Measurements from ENCODE around the gene KLHL6.
"Not testable (repeated sequence)": the region's sequence is repeated elsewhere in the genome, so short reads cannot be mapped to it uniquely, and the experiment has no call there.

KLHL6 gene

GRCh38 chr3:183446838-183447205, 108.7 kb downstream of the KLHL6 start:
- H3K27me3 ChIP-seq (ENCODE audit: control insufficient read depth, insufficient read depth, low read length) = no peaks in the 10 kb centered on the region
- H3K9ac ChIP-seq (ENCODE audit: low read depth, low read length) = peak overlapping the region; percentile 50

GRCh38 chr3:183444748-183445147, 110.8 kb downstream of the KLHL6 start:
- no peak overlapping the region for H3K9ac ChIP-seq (ENCODE audit: low read depth, low read length)
- no peaks in the 10 kb centered on the region for H3K27me3 ChIP-seq (ENCODE audit: control insufficient read depth, insufficient read depth, low read length)
- H3K9me3 ChIP-seq (ENCODE audit: control insufficient read depth, insufficient read depth, low read length) = peaks cover 7% of the 10 kb centered on the region
- no peaks in the 10 kb centered on the region for H3K36me3 ChIP-seq (ENCODE audit: control insufficient read depth, insufficient read depth, low read length)
- H3K4me3 ChIP-seq (ENCODE audit: low read depth, low read length) = no peak overlapping the region
- H3K4me1 ChIP-seq (ENCODE audit: control insufficient read depth, insufficient read depth, low read length) = no peaks in the 10 kb centered on the region

More at GRCh38 chr3:183446838-183447205, 108.7 kb downstream of the KLHL6 start:
- Histone ChIP-seq H3K36me3 (ENCODE audit: control insufficient read depth, insufficient read depth, low read length) (no peaks in the 10 kb centered on the region), H3K4me3 (ENCODE audit: low read depth, low read length) (peak overlapping the region; percentile 95), H3K4me1 (ENCODE audit: control insufficient read depth, insufficient read depth, low read length) (no peaks in the 10 kb centered on the region), H3K9me3 (ENCODE audit: control insufficient read depth, insufficient read depth, low read length) (peaks cover 7% of the 10 kb centered on the region)

DNA sequence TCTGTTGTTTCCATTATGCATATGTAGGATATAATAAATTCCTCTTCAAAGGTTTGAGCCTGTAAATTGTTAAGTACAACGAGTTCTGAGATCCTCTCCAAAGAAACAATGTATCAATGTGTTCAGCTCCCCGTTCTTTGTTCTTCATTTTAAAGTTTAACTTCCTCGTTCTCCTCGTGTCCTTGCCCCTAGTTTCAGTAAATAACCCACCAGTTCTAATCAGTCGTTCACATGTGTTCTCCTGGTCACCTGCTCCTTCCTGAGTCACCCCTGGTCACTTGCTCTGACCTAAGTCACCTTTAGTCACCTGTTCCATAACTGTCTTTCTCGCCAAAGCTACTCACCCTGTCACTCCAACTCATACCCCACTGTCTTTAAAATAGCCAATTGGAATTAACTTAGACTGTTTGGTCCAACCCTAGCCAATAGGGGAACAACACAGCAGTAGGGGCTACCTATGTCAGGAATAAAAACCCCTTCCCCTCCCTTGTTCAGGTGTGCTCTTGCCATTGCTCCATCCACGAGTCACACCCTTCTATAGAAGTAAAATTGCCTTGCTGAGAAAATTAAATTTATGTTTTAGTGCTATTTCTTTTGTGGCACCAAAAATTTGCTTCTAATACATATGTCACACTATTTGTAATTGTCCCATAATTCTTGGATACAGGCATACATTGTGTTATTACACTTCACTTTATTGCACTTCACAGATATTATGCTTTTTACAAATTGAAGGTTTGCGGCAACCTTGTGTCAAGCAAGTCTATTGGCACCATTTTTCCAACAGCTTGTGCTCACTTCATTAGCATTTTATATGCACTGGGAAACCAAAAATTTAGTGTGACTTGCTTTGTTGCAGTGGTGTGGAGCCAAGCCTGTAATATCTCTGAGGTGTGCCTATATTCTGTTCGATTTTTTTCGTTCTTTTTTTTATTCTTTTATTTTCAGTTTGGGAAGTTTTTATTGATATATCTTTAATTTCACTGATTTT, 111.8 kb downstream of the KLHL6 start:
- Histone ChIP-seq H3K9ac (ENCODE audit: low read depth, low read length) (no peak overlapping the region), H3K4me3 (ENCODE audit: low read depth, low read length) (no peak overlapping the region), H3K36me3 (ENCODE audit: control insufficient read depth, insufficient read depth, low read length) (no peaks in the 10 kb centered on the region), H3K9me3 (ENCODE audit: control insufficient read depth, insufficient read depth, low read length) (peaks cover 7% of the 10 kb centered on the region), H3K27me3 (ENCODE audit: control insufficient read depth, insufficient read depth, low read length) (no peaks in the 10 kb centered on the region), H3K4me1 (ENCODE audit: control insufficient read depth, insufficient read depth, low read length) (no peaks in the 10 kb centered on the region)

DNA sequence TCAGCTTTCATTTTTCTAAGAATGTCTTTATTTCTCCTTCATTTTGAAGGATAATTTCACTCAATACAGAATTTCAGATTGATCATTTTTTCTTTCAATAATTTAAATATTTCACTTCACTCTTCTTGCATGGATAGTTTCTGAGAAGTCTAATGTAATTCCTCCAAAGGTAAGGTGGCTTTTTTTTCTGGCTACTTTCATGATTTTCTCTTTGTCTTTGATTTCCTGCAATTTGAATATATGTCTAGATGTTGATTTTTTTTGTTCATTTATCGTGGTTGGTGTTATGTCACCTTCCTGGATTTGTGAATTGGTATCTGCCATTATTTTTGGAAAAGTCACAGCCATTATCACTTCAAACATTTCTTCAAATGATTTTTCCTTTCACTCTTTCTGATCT, 112.5 kb downstream of the KLHL6 start:
- Histone ChIP-seq H3K9me3 (ENCODE audit: control insufficient read depth, insufficient read depth, low read length) (peaks cover 7% of the 10 kb centered on the region), H3K36me3 (ENCODE audit: control insufficient read depth, insufficient read depth, low read length) (no peaks in the 10 kb centered on the region), H3K4me1 (ENCODE audit: control insufficient read depth, insufficient read depth, low read length) (no peaks in the 10 kb centered on the region), H3K9ac (ENCODE audit: low read depth, low read length) (no peak overlapping the region), H3K27me3 (ENCODE audit: control insufficient read depth, insufficient read depth, low read length) (no peaks in the 10 kb centered on the region), H3K4me3 (ENCODE audit: low read depth, low read length) (no peak overlapping the region)

DNA sequence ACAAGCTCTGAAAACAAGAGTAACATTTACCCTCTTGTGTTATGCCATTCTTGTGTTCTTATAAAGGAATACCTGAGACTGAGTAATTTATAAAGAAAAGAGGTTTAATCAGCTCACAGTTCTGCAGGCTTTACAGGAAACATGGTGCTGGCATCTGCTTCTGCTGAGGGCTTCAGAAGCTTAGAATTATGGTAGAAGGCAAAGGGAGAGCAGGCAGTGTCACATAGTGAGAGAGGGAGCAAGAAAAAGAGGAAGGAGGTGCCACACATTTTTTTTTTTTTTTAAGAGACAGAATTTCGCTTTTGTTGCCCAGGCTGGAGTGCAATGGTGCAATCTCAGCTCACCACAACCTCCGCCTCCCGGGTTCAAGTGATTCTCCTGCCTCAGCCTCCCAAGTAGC, 115.0 kb downstream of the KLHL6 start:
- H3K4me1 ChIP-seq (ENCODE audit: control insufficient read depth, insufficient read depth, low read length); H3K27me3 ChIP-seq (ENCODE audit: control insufficient read depth, insufficient read depth, low read length); H3K9me3 ChIP-seq (ENCODE audit: control insufficient read depth, insufficient read depth, low read length); H3K4me3 ChIP-seq (ENCODE audit: low read depth, low read length); H3K9ac ChIP-seq (ENCODE audit: low read depth, low read length); H3K36me3 ChIP-seq (ENCODE audit: control insufficient read depth, insufficient read depth, low read length): not testable (repeated sequence)

GRCh38 chr3:183439515-183439914, 116.0 kb downstream of the KLHL6 start:
- peaks cover 18% of the 10 kb centered on the region for H3K4me1 ChIP-seq (ENCODE audit: control insufficient read depth, insufficient read depth, low read length)
- H3K27me3 ChIP-seq (ENCODE audit: control insufficient read depth, insufficient read depth, low read length) = peaks cover 4% of the 10 kb centered on the region
- peaks cover 7% of the 10 kb centered on the region for H3K9me3 ChIP-seq (ENCODE audit: control insufficient read depth, insufficient read depth, low read length)
- no peak overlapping the region for H3K9ac ChIP-seq (ENCODE audit: low read depth, low read length)
- H3K36me3 ChIP-seq (ENCODE audit: control insufficient read depth, insufficient read depth, low read length) = no peaks in the 10 kb centered on the region
- H3K4me3 ChIP-seq (ENCODE audit: low read depth, low read length) = no peak overlapping the region

- Histone ChIP-seq H3K4me3 (ENCODE audit: low read depth, low read length) (no peak overlapping the region), H3K9me3 (ENCODE audit: control insufficient read depth, insufficient read depth, low read length) (peaks cover 4% of the 10 kb centered on the region), H3K9ac (ENCODE audit: low read depth, low read length) (no peak overlapping the region), H3K36me3 (ENCODE audit: control insufficient read depth, insufficient read depth, low read length) (no peaks in the 10 kb centered on the region), H3K4me1 (ENCODE audit: control insufficient read depth, insufficient read depth, low read length) (peaks cover 18% of the 10 kb centered on the region), H3K27me3 (ENCODE audit: control insufficient read depth, insufficient read depth, low read length) (peaks cover 4% of the 10 kb centered on the region)
These were observed 116.8 kb downstream of the KLHL6 start for GRCh38 chr3:183438735-183439134.

- Histone ChIP-seq H3K36me3 (ENCODE audit: control insufficient read depth, insufficient read depth, low read length) (no peaks in the 10 kb centered on the region), H3K4me3 (ENCODE audit: low read depth, low read length) (no peak overlapping the region), H3K4me1 (ENCODE audit: control insufficient read depth, insufficient read depth, low read length) (peaks cover 18% of the 10 kb centered on the region), H3K27me3 (ENCODE audit: control insufficient read depth, insufficient read depth, low read length) (peaks cover 4% of the 10 kb centered on the region), H3K9me3 (ENCODE audit: control insufficient read depth, insufficient read depth, low read length) (no peaks in the 10 kb centered on the region), H3K9ac (ENCODE audit: low read depth, low read length) (no peak overlapping the region)
These were observed 117.6 kb downstream of the KLHL6 start for GRCh38 chr3:183437666-183438564.
